GM12892 (cell line): Measurements from ENCODE around the gene RPUSD1.

Experiments used
- POLR2A ChIP-seq: IDR thresholded peaks from 2 replicates; pipeline ENCODE4 v1.6.1; 2011; ENCODE audit warnings: low read depth, low read length, control low read depth
- POLR2AphosphoS5 ChIP-seq: IDR thresholded peaks from 2 replicates; pipeline ENCODE4 v1.6.1; 2011; ENCODE audit warnings: low read depth, low read length, control low read depth

DNA sequence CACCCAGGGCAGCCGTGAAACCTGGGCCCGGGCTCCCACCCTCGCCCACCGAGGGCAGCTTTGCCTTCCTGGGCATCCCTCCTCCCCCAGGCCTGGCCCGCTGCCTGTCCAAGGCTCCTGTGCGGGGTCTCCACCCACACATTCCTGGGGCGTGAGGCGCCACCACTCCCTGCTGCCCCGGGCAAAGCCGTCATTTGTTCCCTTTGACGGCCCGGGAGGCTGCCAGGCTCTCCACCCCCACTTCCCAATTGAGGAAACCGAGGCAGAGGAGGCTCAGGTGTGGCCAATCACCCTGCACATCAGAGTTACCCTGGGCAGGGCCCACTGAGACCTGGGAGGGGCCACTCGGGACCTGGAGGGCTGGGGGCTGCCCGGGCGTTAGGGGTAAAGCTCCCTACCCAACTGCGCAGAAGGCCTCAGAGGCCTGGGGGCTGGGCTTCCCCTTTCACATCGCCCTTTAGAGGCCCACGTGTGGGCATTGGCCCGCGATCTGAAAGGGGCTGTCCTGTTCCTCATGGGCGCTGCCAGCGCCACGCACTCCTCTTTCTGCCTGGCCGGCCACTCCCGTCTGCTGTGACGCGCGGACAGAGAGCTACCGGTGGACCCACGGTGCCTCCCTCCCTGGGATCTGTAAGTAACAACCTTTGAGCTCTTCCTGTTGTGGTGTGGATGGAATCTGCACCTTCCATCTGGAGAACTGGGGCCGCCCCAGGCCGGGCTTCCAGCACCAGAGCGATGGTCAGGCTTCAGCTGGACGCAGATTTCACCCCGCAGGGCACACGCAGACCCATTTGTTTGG is 27.4 kb downstream of the RPUSD1 start, which contains the start of gene MSLN:
- no peak for TF ChIP-seq POLR2A
- TF ChIP-seq POLR2AphosphoS5, result no peak
